Measurements from ENCODE around the gene THY1. TPM values are rescaled to one million over a fixed set of nuclear protein-coding genes. Genes with fewer than 3 reads are reported as not detected.
A peak's percentile ranks its signal among the peaks of the same experiment; 100 is the strongest.

The THY1 gene
- total RNA-seq, 1 donor from 2014 or later, result 49.2 TPM

DNA sequence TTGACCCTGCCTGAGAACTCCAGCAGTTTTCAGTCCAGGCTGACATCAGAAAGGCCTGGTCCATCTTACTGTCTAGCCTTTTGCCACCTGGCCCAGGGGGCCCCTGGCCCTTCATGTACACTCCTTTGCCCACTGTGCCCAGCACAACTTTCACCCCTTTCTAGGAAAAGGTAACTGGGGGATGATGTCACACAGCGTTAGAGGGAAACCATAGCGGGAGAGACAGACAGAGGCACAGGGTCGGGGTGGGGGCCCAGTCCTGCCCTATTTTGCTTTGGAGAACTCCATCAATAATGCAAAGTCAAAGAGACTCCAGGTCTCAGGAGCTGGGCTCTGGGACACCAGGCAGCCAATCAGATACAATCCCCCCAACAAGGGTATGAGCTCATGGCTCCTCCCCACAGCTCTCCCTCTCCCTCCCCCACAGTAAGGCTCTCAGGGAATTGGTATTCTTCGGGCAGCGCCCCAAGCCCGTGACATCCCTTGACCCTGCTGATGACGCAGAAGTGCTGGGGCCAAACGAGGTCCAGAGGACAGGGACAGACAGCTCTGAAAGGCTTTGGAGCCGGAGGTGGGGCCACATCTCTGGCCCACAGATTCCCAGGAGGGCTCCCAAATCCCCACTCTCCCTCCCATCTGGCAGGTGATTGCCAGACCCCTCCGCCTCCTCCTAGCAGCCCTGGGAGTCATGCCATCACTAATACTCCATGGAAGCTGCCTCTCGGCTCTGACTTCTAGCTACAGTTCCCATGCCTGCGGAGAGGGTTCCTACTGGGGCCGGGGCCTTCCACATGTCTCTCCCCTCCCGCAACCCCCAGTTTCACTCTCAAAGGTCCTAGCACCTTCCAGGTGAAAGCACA, 47.4 kb downstream of the THY1 start:
- H3K27ac ChIP-seq, result no peak overlapping the region
- no peaks in the 10 kb centered on the region for H3K9me3 Mint-ChIP-seq
- peaks cover 51% of the 10 kb centered on the region for H3F3A ChIP-seq (ENCODE audit: low read depth)
- H3K79me2 ChIP-seq (ENCODE audit: low read depth), result no peaks in the 10 kb centered on the region
- peaks cover 6% of the 10 kb centered on the region for H4K20me1 ChIP-seq (ENCODE audit: low read depth)
- peaks cover 10% of the 10 kb centered on the region for H3K27me3 Mint-ChIP-seq (ENCODE audit: insufficient read depth, low read depth)
- H3K27ac Mint-ChIP-seq, result peak overlapping the region; percentile 60
- H3K36me3 ChIP-seq, result no peaks in the 10 kb centered on the region
- no peaks in the 10 kb centered on the region for H3K36me3 Mint-ChIP-seq
- H3K9ac ChIP-seq, result no peak overlapping the region
- no peak overlapping the region for H3K4me3 Mint-ChIP-seq
- H2AFZ ChIP-seq (replicated peaks), result no peak overlapping the region
- H3K4me1 ChIP-seq, result peaks cover 72% of the 10 kb centered on the region
- no peaks in the 10 kb centered on the region for H3K9me3 ChIP-seq (ENCODE audit: low read depth)
- peaks cover 58% of the 10 kb centered on the region for H3K4me1 Mint-ChIP-seq
- TF ChIP-seq EZH2phosphoT487 (IDR thresholded peaks at IDR 0.05) (no peak), EZH2 (IDR thresholded peaks at IDR 0.05) (no peak), CTCF (IDR thresholded peaks at IDR 0.05) (no peak)
- H3K27me3 ChIP-seq, result no peaks in the 10 kb centered on the region
- H3K4me3 ChIP-seq, result no peak overlapping the region
- peak; percentile 57 for DNase-seq (ENCODE audit: low spot score)
- H3K4me2 ChIP-seq, result peak overlapping the region; percentile 64

DNA sequence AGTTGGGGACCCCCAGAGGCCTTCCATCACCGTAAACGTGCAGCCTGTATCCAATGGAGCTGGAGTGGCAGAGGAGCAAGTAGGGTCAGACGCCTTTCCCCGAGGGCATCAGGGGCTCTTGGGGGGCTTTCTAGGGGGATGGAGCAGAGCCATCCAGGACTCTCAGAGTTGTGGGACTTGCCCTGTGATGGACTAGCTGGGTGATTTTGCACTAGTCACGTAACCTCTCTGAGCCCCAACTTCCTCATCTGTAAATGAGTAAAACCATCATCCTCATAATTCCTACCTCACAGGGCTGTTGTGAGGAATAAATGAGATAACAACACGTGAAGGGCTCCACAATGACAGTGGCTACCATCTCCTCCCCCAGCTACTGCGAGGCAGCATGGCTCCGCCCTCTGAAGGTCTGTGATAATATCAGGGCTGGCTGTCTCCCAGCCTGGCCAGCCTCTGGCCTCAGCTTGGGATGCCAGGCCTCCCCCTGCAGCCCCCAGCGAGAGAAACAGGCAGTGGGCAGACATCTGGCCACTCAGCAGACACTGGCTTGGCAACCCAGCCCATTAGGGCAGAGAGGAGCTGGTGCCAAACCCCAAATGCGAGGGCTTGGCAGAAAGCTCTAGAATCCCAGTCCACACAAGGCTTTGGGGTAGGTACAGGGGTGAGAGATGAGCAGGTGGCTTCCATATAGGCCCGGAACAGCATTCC, 48.2 kb downstream of the THY1 start:
- no peaks in the 10 kb centered on the region for H3K9me3 Mint-ChIP-seq
- Histone ChIP-seq H2AFZ (replicated peaks) (no peak overlapping the region), H4K20me1 (ENCODE audit: low read depth) (peaks cover 6% of the 10 kb centered on the region), H3K79me2 (ENCODE audit: low read depth) (no peaks in the 10 kb centered on the region), H3K4me3 (no peak overlapping the region), H3K27me3 (no peaks in the 10 kb centered on the region), H3K4me2 (peak overlapping the region; percentile 28), H3K4me1 (peaks cover 68% of the 10 kb centered on the region), H3K36me3 (no peaks in the 10 kb centered on the region), H3K9ac (no peak overlapping the region), H3K27ac (no peak overlapping the region), H3F3A (ENCODE audit: low read depth) (peaks cover 51% of the 10 kb centered on the region), H3K9me3 (ENCODE audit: low read depth) (no peaks in the 10 kb centered on the region)
- H3K27ac Mint-ChIP-seq, result no peak overlapping the region
- no peaks in the 10 kb centered on the region for H3K36me3 Mint-ChIP-seq
- peak overlapping the region; percentile 18 for H3K4me3 Mint-ChIP-seq
- DNase-seq (ENCODE audit: low spot score), result no peak
- H3K4me1 Mint-ChIP-seq, result peaks cover 64% of the 10 kb centered on the region
- H3K27me3 Mint-ChIP-seq (ENCODE audit: insufficient read depth, low read depth), result peaks cover 15% of the 10 kb centered on the region
- no peak for TF ChIP-seq EZH2 (IDR thresholded peaks at IDR 0.05)

DNA sequence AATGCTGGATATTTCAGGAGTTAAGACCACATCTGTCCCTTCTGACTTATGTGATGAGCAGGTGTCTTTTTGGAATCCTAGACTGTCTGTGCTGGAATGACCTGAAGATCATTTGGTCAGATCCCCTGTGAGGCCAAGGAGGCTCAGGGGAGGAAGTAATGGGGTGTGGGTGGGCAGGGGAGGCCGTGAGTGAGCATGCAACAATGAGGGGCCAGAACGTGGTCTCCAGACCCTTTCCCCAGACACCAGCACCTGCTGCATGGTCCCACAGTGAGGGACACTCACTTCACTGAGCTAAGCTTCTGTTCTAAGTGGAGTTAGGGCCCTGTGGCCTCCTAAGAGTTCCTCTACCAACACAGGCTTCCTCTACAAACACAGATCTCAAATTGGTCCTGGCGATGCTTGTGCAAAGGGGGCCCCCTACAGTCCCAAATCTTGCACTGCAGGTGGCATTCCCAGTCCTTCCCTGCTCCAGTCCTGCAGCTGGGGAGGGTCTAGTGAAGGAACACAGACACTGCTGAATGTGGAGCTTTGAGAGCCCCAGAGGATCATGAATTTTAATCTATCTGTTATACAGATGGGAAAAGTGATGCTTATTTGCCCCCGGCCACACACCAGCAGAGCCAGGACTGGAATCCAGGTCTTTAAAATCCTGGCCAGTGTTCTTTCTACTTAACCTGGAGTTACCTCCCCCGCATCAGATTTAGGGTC, 48.9 kb downstream of the THY1 start:
- H4K20me1 ChIP-seq (ENCODE audit: low read depth), result peaks cover 6% of the 10 kb centered on the region
- Mint-ChIP-seq H3K36me3 (no peaks in the 10 kb centered on the region), H3K4me1 (peaks cover 67% of the 10 kb centered on the region), H3K4me3 (peak overlapping the region; percentile 24), H3K27ac (peak overlapping the region; percentile 72), H3K27me3 (ENCODE audit: insufficient read depth, low read depth) (peaks cover 15% of the 10 kb centered on the region), H3K9me3 (no peaks in the 10 kb centered on the region)
- no peaks in the 10 kb centered on the region for H3K36me3 ChIP-seq
- no peaks in the 10 kb centered on the region for H3K27me3 ChIP-seq
- no peaks in the 10 kb centered on the region for H3K79me2 ChIP-seq (ENCODE audit: low read depth)
- H3K4me3 ChIP-seq, result no peak overlapping the region
- H3F3A ChIP-seq (ENCODE audit: low read depth), result peaks cover 44% of the 10 kb centered on the region
- no peaks in the 10 kb centered on the region for H3K9me3 ChIP-seq (ENCODE audit: low read depth)
- H2AFZ ChIP-seq (replicated peaks), result no peak overlapping the region
- TF ChIP-seq CTCF (IDR thresholded peaks at IDR 0.05) (peak; percentile 94), EZH2phosphoT487 (IDR thresholded peaks at IDR 0.05) (no peak), EZH2 (IDR thresholded peaks at IDR 0.05) (no peak)
- no peak overlapping the region for H3K9ac ChIP-seq
- H3K27ac ChIP-seq, result no peak overlapping the region
- peaks cover 65% of the 10 kb centered on the region for H3K4me1 ChIP-seq
- peak; percentile 89 for DNase-seq (ENCODE audit: low spot score)
- H3K4me2 ChIP-seq, result peak overlapping the region; percentile 28

Measured in neural progenitor cell (in vitro differentiated cells).